GM12878 (cell line): ENCODE measurements around the gene SYNPO. TPM values are rescaled to one million over a fixed set of nuclear protein-coding genes. Genes with fewer than 3 reads are reported as not detected.

Experiments
- ATAC-seq: fragments of 200-7000 bp; cut with Tn5 transposase; 3 replicates; pipeline ENCODE4 v1.9.1; 2020; ENCODE audit warnings: mild to moderate bottlenecking, moderate library complexity
- BruUV-seq: library from RNA; stranded (reverse); fragments of 400-500 nt; replicated peaks from 2 replicates; lab custom pipeline; 2021; lab: Mats Ljungman, UMichigan
- CTCF ChIA-PET: fragments of 300-600 bp; sonication (Branson Sonifier 250); formaldehyde crosslinking; extraction: SDS; loops from one replicate; lab custom pipeline; 2021; ENCODE audit warnings: inconsistent platforms; lab: Yijun Ruan, JAX
- POLR2A ChIA-PET: fragments of 350-600 bp; formaldehyde crosslinking; extraction: SDS; loops from one replicate; lab custom pipeline; 2021; ENCODE audit warnings: inconsistent platforms; lab: Charles Lee
- RAD21 ChIA-PET: fragments of 300-600 bp; sonication (Branson Sonifier 250); formaldehyde crosslinking; loops from one replicate; lab custom pipeline; 2023; ENCODE audit warnings: antibody characterized with exemption; ENCODE audit not compliant: unreplicated experiment; lab: Charles Lee
- SMC1A ChIA-PET: fragments of 300-600 bp; sonication (Branson Sonifier 250); formaldehyde crosslinking; loops from one replicate; lab custom pipeline; 2023; ENCODE audit not compliant: unreplicated experiment, uncharacterized antibody; lab: Charles Lee
- DNase-seq: peaks from one replicate; pipeline ENCODE4 v3.0.0-alpha.2; 2011; ENCODE audit warnings: low read depth, low spot score
- FAIRE-seq: peaks from 3 replicates; lab custom pipeline; 2011; peaks lifted over from hg19 to GRCh38; lab: Jason Lieb, UNC
- H2AFZ ChIP-seq: 2 replicates; pipeline ENCODE4 v1.6.0; 2011; ENCODE audit warnings: low read depth, low read length, control low read depth; ENCODE audit not compliant: control insufficient read depth
- H3K27ac ChIP-seq: 2 replicates; pipeline ENCODE4 v1.5.1; 2011; ENCODE audit warnings: control low read depth; ENCODE audit not compliant: control insufficient read depth, insufficient read depth
- H3K27me3 ChIP-seq, 2 experiments: replicated peaks in 1 of 2; 2 replicates each; pipeline versions ENCODE4 v1.6.0 to v1.6.1; 2011; ENCODE audit warnings: low read length in 1 of 2; ENCODE audit not compliant: control insufficient read depth in 2 of 2, insufficient read depth in 2 of 2
- H3K36me3 ChIP-seq, 2 experiments: 2 replicates each; pipeline ENCODE4 v1.5.1; 2011; ENCODE audit warnings: low read length in 1 of 2; ENCODE audit not compliant: control insufficient read depth in 2 of 2, insufficient read depth in 2 of 2
- H3K4me1 ChIP-seq: 2 replicates; pipeline ENCODE4 v1.6.1; 2011; ENCODE audit warnings: mild to moderate bottlenecking, low read length, moderate library complexity, mixed read lengths; ENCODE audit not compliant: control insufficient read depth, insufficient read depth
- H3K4me2 ChIP-seq: 2 replicates; pipeline ENCODE4 v1.6.0; 2011; ENCODE audit warnings: control low read depth; ENCODE audit not compliant: control insufficient read depth, insufficient read depth
- H3K4me3 ChIP-seq: fragments of 200-600 bp; sonication (generic); 2 replicates; pipeline ENCODE4 v1.5.1; 2016
- H3K79me2 ChIP-seq: 2 replicates; pipeline ENCODE4 v1.6.0; 2011; ENCODE audit warnings: low read length; ENCODE audit not compliant: control insufficient read depth, insufficient read depth
- H3K9ac ChIP-seq: 2 replicates; pipeline ENCODE4 v1.8.0; 2011; ENCODE audit warnings: low read length, control low read depth, mixed read lengths; ENCODE audit not compliant: control insufficient read depth, insufficient read depth
- H3K9me3 ChIP-seq: replicated peaks from 3 replicates; pipeline ENCODE4 v1.5.1; 2011; ENCODE audit warnings: mild to moderate bottlenecking, low read length; ENCODE audit not compliant: control insufficient read depth, insufficient read depth
- H4K20me1 ChIP-seq: 2 replicates; pipeline ENCODE4 v1.6.0; 2011; ENCODE audit not compliant: control insufficient read depth, insufficient read depth
- E2F4 ChIP-seq: IDR thresholded peaks from 2 replicates; pipeline ENCODE4 v1.6.1; 2012; ENCODE audit warnings: low read depth, low read length, improper control_type of control experiment
- EGR1 ChIP-seq, 2 experiments: IDR thresholded peaks; 1 replicate in 1 of 2; 2 replicates in 1 of 2; pipeline ENCODE4 v1.6.1; 2011 to 2012; ENCODE audit warnings: low read depth in 2 of 2, low read length in 2 of 2, borderline replicate concordance in 1 of 2, mild to moderate bottlenecking in 1 of 2, moderate library complexity in 1 of 2
- NBN ChIP-seq: fragments of 450-650 bp; IDR thresholded peaks from 2 replicates; pipeline ENCODE4 v1.6.1; 2016
- REST ChIP-seq: IDR thresholded peaks from 2 replicates; pipeline ENCODE4 v1.6.1; 2012; ENCODE audit warnings: mild to moderate bottlenecking, low read depth, low read length
- TCF3 ChIP-seq: IDR thresholded peaks from 2 replicates; pipeline ENCODE4 v1.6.1; 2012; ENCODE audit warnings: low read depth, mild to moderate bottlenecking, low read length, borderline replicate concordance; ENCODE audit not compliant: insufficient read depth
- WGBS: methylation state at CpG from one replicate; pipeline ENCODE4 v1.1.6; 2016; ENCODE audit warnings: low lambda C conversion rate; ENCODE audit not compliant: insufficient replicate concordance, insufficient coverage; ENCODE audit errors: missing lambda C conversion rate; 5-methylcytosine and 5-hydroxymethylcytosine counted together
- in situ Hi-C: fragments of 300-500 bp; cut with MboI; formaldehyde crosslinking; loops from 9 replicates; pipeline ENCODE4 v1.14.3; 2018; ENCODE audit warnings: mixed read lengths
- intact Hi-C: fragments of 100-400 bp; cut with micrococcal nuclease; formaldehyde crosslinking; loops from one replicate; pipeline ENCODE4 v1.14.2; 2022; ENCODE audit not compliant: unreplicated experiment
- polyA plus RNA-seq, 11 experiments: library from polyadenylated mRNA; depleted of rRNA in 4 of 11; unstranded in 6 of 11; stranded (reverse) in 5 of 11; fragments of >200 nt; fragmentation: Nextera tagmentation in 4 of 11; fragmentation: Illumina TruSeq in 1 of 11; extraction: Ambion mirVana in 4 of 11; extraction: Trizol in 1 of 11; gene quantifications; 1 replicate in 1 of 11; 2 replicates in 10 of 11; pipeline versions ENCODE4 v1.2.1 to v1.2.3, GENCODE V29; 2011 to 2016; ENCODE audit warnings: inconsistent platforms in 2 of 11, missing spikeins in 2 of 11, low read depth in 1 of 11
- total RNA-seq, 4 experiments: library from RNA; depleted of rRNA in 3 of 4; stranded (reverse); fragments of >200 nt in 3 of 4; fragmentation: Illumina TruSeq in 1 of 4; extraction: Trizol in 1 of 4; gene quantifications; 2 replicates each; pipeline versions ENCODE4 v1.2.1 to v1.2.3, GENCODE V29; 2013 to 2021
- TF ChIP-seq, protein P1 (sequence below): fragments of 450-650 bp; conservative IDR thresholded peaks from 2 replicates; pipeline ENCODE4 v1.6.1; 2017; ENCODE audit warnings: mild to moderate bottlenecking, moderate library complexity
- TF ChIP-seq, protein P2 (sequence below): fragments of 450-650 bp; IDR thresholded peaks from 2 replicates; pipeline ENCODE4 v1.6.1; 2018; ENCODE audit warnings: mild to moderate bottlenecking, low read depth, moderate library complexity; ENCODE audit not compliant: partially characterized antibody

Gene SYNPO
- total and polyA plus RNA-seq, 10 of the 15 experiments (the other 5 are each of a cell fraction or from before 2014, with no cell fraction given) = 0.77 to 21.0 (median 3.9) TPM

DNA sequence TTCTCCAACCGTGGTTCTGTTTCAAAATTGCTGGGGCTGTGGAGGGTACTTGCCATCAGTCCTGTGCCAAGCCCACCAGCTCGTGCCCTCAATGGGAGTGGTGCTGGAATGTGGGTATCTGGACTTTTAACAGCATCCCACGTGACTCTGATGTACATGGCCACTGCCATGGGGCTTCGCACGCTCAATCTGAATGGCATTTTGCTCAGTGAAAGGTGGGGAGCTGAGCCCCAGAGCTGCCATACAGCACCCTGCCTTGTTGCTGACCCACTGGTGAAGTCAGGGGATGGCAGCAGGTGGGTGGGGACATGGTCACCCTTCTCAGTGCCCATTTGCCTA lies 16.6 kb upstream of the SYNPO start (continued):
- TF ChIP-seq E2F4 = no peak

GRCh38 chr5:150624334-150625163 lies 15.9 kb upstream of the SYNPO start:
- intact Hi-C loops (loop anchor here (10.0 kb wide), 1 partner anchor 170 kb away; no protein-coding TSS in a partner anchor), in situ Hi-C loops (no loop called here)
- ATAC-seq (peak; percentile 43), DNase-seq (no peak), FAIRE-seq (no peak)
- peak overlapping the region; percentile 66 for H3K27ac ChIP-seq
- no peaks in the 10 kb centered on the region for H4K20me1 ChIP-seq
- H3K9me3 ChIP-seq = no peaks in the 10 kb centered on the region
- peaks cover 40% of the 10 kb centered on the region for H3K4me1 ChIP-seq
- H3K27me3 ChIP-seq = no peaks in the 10 kb centered on the region
- peak overlapping the region; percentile 91 for H3K4me3 ChIP-seq
- WGBS = 10% methylated on average over 23 of the region's 74 CpGs
- ChIA-PET SMC1A (interaction anchor here (1.0 to 1.1 kb wide), 2 partner anchors 34 to 135 kb away, joined by 3 read pairs; no protein-coding TSS in a partner anchor), POLR2A (interaction anchor here (1.0 to 2.7 kb wide), 3 partner anchors 34 to 76 kb away, joined by 3 to 25 read pairs (median 5); partner anchors contain the start of gene RBM22), CTCF (interaction anchor here (1.0 to 3.2 kb wide), 4 partner anchors 20 to 35 kb away, joined by 3 to 15 read pairs (median 4); no protein-coding TSS in a partner anchor), RAD21 (interaction anchor here (1.9 kb wide), 1 partner anchor 76 kb away, joined by 9 read pairs; the partner anchor contains the start of gene RBM22)
- BruUV-seq = no TSS peak
- H3K79me2 ChIP-seq = peaks cover 35% of the 10 kb centered on the region
- peak overlapping the region; percentile 9; the same call in 1 of the 2 replicates for H2AFZ ChIP-seq
- no peaks in the 10 kb centered on the region for H3K36me3 ChIP-seq
- H3K4me2 ChIP-seq = peak overlapping the region; percentile 96
- peak overlapping the region; percentile 58 for H3K9ac ChIP-seq
- TF ChIP-seq, protein P1, sequence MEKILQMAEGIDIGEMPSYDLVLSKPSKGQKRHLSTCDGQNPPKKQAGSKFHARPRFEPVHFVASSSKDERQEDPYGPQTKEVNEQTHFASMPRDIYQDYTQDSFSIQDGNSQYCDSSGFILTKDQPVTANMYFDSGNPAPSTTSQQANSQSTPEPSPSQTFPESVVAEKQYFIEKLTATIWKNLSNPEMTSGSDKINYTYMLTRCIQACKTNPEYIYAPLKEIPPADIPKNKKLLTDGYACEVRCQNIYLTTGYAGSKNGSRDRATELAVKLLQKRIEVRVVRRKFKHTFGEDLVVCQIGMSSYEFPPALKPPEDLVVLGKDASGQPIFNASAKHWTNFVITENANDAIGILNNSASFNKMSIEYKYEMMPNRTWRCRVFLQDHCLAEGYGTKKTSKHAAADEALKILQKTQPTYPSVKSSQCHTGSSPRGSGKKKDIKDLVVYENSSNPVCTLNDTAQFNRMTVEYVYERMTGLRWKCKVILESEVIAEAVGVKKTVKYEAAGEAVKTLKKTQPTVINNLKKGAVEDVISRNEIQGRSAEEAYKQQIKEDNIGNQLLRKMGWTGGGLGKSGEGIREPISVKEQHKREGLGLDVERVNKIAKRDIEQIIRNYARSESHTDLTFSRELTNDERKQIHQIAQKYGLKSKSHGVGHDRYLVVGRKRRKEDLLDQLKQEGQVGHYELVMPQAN = peak; percentile 23; the same call in 1 of the 2 replicates
- TF ChIP-seq REST (no peak), NBN (peak; percentile 41; the same call in 1 of the 2 replicates), EGR1 (IDR thresholded peaks at IDR 0.05; ENCODE audit: borderline replicate concordance in 1 of 2, low read depth in 2 of 2, low read length in 2 of 2) (peak in 1 of 2 experiments; percentile 5; a peak in 1 of 3 replicates), TCF3 (0 out of 2 replicates have a peak, but pooled peaks have one; percentile 19)
- TF ChIP-seq, protein P2, sequence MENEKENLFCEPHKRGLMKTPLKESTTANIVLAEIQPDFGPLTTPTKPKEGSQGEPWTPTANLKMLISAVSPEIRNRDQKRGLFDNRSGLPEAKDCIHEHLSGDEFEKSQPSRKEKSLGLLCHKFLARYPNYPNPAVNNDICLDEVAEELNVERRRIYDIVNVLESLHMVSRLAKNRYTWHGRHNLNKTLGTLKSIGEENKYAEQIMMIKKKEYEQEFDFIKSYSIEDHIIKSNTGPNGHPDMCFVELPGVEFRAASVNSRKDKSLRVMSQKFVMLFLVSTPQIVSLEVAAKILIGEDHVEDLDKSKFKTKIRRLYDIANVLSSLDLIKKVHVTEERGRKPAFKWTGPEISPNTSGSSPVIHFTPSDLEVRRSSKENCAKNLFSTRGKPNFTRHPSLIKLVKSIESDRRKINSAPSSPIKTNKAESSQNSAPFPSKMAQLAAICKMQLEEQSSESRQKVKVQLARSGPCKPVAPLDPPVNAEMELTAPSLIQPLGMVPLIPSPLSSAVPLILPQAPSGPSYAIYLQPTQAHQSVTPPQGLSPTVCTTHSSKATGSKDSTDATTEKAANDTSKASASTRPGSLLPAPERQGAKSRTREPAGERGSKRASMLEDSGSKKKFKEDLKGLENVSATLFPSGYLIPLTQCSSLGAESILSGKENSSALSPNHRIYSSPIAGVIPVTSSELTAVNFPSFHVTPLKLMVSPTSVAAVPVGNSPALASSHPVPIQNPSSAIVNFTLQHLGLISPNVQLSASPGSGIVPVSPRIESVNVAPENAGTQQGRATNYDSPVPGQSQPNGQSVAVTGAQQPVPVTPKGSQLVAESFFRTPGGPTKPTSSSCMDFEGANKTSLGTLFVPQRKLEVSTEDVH = no peak
